Measurements from ENCODE around the gene MTHFD2L. TPM values are rescaled to one million over a fixed set of nuclear protein-coding genes. Genes with fewer than 3 reads are reported as not detected.

MTHFD2L gene
- total RNA-seq, 1 experiment from 2014 or later = 9.4 TPM

DNA sequence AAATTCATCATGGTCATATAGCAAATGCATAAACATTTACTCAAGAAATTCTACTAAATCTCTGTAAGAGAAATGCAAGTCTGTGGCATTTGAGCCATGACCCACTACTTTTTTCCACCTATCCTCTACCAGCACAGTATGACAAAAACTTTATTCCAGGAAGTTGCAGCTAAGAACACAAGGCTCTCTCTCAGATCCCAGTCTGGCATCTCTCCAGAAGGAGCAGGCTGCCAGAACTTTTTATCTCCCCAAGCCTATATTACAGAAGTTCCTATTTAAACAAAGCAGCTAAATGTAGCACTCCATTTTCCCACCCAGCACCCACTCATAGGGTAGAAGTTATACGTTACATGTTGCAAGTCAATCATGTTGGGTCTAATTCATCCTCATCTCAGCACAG, 101.0 kb downstream of the MTHFD2L start:
- no peaks in the 10 kb centered on the region for H3K27me3 Mint-ChIP-seq (ENCODE audit: low read depth)
- no peaks in the 10 kb centered on the region for H3K4me1 Mint-ChIP-seq
- no peak for DNase-seq (ENCODE audit: low spot score)
- no peaks in the 10 kb centered on the region for H3K36me3 Mint-ChIP-seq
- ChIA-PET CTCF (no interaction called here), POLR2A (no interaction called here)
- no peak for ATAC-seq
- TF ChIP-seq JUN (CRISPR knock-in tag; IDR thresholded peaks at IDR 0.05) (no peak), TEAD1 (CRISPR knock-in tag; IDR thresholded peaks at IDR 0.05) (no peak), RELA (CRISPR knock-in tag; IDR thresholded peaks at IDR 0.05; ENCODE audit: borderline replicate concordance) (no peak), ZNF219 (CRISPR knock-in tag; IDR thresholded peaks at IDR 0.05; ENCODE audit: borderline replicate concordance) (no peak), PRRX2 (CRISPR knock-in tag; IDR thresholded peaks at IDR 0.05) (no peak), ZNF423 (CRISPR knock-in tag; IDR thresholded peaks at IDR 0.05) (no peak), ZNF671 (CRISPR knock-in tag; IDR thresholded peaks at IDR 0.05) (no peak), GABPB1 (CRISPR knock-in tag; IDR thresholded peaks at IDR 0.05) (no peak), ZNF121 (CRISPR knock-in tag; IDR thresholded peaks at IDR 0.05) (no peak), ZNF416 (CRISPR knock-in tag; IDR thresholded peaks at IDR 0.05) (no peak), NR1H2 (CRISPR knock-in tag; IDR thresholded peaks at IDR 0.05) (no peak), EMX1 (CRISPR knock-in tag; IDR thresholded peaks at IDR 0.05) (no peak), CBFB (CRISPR knock-in tag; IDR thresholded peaks at IDR 0.05; ENCODE audit: low read depth) (no peak)
- TF ChIP-seq, protein P1, sequence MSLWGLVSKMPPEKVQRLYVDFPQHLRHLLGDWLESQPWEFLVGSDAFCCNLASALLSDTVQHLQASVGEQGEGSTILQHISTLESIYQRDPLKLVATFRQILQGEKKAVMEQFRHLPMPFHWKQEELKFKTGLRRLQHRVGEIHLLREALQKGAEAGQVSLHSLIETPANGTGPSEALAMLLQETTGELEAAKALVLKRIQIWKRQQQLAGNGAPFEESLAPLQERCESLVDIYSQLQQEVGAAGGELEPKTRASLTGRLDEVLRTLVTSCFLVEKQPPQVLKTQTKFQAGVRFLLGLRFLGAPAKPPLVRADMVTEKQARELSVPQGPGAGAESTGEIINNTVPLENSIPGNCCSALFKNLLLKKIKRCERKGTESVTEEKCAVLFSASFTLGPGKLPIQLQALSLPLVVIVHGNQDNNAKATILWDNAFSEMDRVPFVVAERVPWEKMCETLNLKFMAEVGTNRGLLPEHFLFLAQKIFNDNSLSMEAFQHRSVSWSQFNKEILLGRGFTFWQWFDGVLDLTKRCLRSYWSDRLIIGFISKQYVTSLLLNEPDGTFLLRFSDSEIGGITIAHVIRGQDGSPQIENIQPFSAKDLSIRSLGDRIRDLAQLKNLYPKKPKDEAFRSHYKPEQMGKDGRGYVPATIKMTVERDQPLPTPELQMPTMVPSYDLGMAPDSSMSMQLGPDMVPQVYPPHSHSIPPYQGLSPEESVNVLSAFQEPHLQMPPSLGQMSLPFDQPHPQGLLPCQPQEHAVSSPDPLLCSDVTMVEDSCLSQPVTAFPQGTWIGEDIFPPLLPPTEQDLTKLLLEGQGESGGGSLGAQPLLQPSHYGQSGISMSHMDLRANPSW (CRISPR knock-in tag; conservative IDR thresholded peaks at IDR 0.05; ENCODE audit: low read depth) = no peak
- TF ChIP-seq, protein P2, sequence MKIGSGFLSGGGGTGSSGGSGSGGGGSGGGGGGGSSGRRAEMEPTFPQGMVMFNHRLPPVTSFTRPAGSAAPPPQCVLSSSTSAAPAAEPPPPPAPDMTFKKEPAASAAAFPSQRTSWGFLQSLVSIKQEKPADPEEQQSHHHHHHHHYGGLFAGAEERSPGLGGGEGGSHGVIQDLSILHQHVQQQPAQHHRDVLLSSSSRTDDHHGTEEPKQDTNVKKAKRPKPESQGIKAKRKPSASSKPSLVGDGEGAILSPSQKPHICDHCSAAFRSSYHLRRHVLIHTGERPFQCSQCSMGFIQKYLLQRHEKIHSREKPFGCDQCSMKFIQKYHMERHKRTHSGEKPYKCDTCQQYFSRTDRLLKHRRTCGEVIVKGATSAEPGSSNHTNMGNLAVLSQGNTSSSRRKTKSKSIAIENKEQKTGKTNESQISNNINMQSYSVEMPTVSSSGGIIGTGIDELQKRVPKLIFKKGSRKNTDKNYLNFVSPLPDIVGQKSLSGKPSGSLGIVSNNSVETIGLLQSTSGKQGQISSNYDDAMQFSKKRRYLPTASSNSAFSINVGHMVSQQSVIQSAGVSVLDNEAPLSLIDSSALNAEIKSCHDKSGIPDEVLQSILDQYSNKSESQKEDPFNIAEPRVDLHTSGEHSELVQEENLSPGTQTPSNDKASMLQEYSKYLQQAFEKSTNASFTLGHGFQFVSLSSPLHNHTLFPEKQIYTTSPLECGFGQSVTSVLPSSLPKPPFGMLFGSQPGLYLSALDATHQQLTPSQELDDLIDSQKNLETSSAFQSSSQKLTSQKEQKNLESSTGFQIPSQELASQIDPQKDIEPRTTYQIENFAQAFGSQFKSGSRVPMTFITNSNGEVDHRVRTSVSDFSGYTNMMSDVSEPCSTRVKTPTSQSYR (CRISPR knock-in tag; IDR thresholded peaks at IDR 0.05) = no peak
- TF ChIP-seq, protein P3, sequence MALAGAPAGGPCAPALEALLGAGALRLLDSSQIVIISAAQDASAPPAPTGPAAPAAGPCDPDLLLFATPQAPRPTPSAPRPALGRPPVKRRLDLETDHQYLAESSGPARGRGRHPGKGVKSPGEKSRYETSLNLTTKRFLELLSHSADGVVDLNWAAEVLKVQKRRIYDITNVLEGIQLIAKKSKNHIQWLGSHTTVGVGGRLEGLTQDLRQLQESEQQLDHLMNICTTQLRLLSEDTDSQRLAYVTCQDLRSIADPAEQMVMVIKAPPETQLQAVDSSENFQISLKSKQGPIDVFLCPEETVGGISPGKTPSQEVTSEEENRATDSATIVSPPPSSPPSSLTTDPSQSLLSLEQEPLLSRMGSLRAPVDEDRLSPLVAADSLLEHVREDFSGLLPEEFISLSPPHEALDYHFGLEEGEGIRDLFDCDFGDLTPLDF (CRISPR knock-in tag; IDR thresholded peaks at IDR 0.05) = no peak
- TF ChIP-seq, protein P4, sequence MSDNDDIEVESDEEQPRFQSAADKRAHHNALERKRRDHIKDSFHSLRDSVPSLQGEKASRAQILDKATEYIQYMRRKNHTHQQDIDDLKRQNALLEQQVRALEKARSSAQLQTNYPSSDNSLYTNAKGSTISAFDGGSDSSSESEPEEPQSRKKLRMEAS (CRISPR knock-in tag; IDR thresholded peaks at IDR 0.05) = no peak
- H3K27ac Mint-ChIP-seq = no peak overlapping the region
- no peaks in the 10 kb centered on the region for H3K9me3 Mint-ChIP-seq
- no peak overlapping the region for H3K4me3 Mint-ChIP-seq

DNA sequence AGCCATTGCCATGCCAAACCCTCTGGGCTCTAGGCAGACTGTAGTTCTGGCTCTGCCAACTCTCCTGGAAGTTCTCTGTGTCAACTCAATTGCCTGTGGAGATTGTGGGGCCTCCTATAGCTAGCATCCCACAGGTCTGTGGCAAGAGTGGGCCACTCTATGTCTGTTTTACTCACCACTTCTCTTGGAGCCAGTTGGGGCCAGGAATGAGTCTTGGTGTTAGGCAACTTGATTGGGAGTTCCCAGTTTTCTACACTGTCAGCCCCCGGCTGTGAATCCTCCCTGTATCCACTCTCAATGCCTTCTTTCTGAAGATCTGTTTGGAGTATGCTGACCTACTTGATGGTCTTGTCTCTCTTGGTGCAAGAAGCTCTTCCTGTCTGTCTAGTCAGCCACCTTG, 102.1 kb downstream of the MTHFD2L start:
- DNase-seq (ENCODE audit: low spot score) = no peak
- H3K27me3 Mint-ChIP-seq (ENCODE audit: low read depth) = no peaks in the 10 kb centered on the region
- H3K36me3 Mint-ChIP-seq = no peaks in the 10 kb centered on the region
- H3K27ac Mint-ChIP-seq = no peak overlapping the region
- no peak for TF ChIP-seq HMGA2 (CRISPR knock-in tag; IDR thresholded peaks at IDR 0.05)
- TF ChIP-seq NR1H2 (CRISPR knock-in tag; IDR thresholded peaks at IDR 0.05) = no peak
- no peak for TF ChIP-seq GABPB1 (CRISPR knock-in tag; IDR thresholded peaks at IDR 0.05)
- no peaks in the 10 kb centered on the region for H3K4me1 Mint-ChIP-seq
- POLR2A ChIA-PET = no interaction called here
- no peaks in the 10 kb centered on the region for H3K9me3 Mint-ChIP-seq
- H3K4me3 Mint-ChIP-seq = no peak overlapping the region
- CTCF ChIA-PET = no interaction called here
- ATAC-seq = no peak

DNA sequence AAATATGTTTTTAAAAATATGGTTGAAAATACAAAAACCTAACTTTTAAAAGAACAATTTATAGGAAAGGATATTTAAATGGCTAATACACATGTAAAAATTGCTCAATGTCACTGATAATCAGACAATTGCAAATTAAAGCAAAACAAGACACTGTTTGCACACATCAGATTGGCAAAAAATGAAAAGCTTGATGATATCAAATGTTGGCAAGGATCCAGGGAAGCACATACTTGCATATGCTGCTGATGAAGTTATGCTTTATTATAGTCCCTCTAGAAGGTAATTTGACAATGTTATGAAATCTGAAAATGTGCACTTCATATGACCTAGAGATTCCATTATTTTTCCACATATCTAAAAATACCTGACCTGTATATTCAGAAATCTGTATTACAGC, 104.6 kb downstream of the MTHFD2L start:
- ATAC-seq (no peak), DNase-seq (ENCODE audit: low spot score) (no peak)
- Mint-ChIP-seq H3K27me3 (ENCODE audit: low read depth) (no peaks in the 10 kb centered on the region), H3K27ac (no peak overlapping the region), H3K4me1 (no peaks in the 10 kb centered on the region), H3K9me3 (no peaks in the 10 kb centered on the region), H3K36me3 (no peaks in the 10 kb centered on the region), H3K4me3 (no peak overlapping the region)
- POLR2A ChIA-PET = no interaction called here
- CTCF ChIA-PET = no interaction called here
- TF ChIP-seq, protein P5, sequence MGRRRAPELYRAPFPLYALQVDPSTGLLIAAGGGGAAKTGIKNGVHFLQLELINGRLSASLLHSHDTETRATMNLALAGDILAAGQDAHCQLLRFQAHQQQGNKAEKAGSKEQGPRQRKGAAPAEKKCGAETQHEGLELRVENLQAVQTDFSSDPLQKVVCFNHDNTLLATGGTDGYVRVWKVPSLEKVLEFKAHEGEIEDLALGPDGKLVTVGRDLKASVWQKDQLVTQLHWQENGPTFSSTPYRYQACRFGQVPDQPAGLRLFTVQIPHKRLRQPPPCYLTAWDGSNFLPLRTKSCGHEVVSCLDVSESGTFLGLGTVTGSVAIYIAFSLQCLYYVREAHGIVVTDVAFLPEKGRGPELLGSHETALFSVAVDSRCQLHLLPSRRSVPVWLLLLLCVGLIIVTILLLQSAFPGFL (CRISPR knock-in tag; IDR thresholded peaks at IDR 0.05; ENCODE audit: borderline replicate concordance) = no peak
- TF ChIP-seq, protein P6, sequence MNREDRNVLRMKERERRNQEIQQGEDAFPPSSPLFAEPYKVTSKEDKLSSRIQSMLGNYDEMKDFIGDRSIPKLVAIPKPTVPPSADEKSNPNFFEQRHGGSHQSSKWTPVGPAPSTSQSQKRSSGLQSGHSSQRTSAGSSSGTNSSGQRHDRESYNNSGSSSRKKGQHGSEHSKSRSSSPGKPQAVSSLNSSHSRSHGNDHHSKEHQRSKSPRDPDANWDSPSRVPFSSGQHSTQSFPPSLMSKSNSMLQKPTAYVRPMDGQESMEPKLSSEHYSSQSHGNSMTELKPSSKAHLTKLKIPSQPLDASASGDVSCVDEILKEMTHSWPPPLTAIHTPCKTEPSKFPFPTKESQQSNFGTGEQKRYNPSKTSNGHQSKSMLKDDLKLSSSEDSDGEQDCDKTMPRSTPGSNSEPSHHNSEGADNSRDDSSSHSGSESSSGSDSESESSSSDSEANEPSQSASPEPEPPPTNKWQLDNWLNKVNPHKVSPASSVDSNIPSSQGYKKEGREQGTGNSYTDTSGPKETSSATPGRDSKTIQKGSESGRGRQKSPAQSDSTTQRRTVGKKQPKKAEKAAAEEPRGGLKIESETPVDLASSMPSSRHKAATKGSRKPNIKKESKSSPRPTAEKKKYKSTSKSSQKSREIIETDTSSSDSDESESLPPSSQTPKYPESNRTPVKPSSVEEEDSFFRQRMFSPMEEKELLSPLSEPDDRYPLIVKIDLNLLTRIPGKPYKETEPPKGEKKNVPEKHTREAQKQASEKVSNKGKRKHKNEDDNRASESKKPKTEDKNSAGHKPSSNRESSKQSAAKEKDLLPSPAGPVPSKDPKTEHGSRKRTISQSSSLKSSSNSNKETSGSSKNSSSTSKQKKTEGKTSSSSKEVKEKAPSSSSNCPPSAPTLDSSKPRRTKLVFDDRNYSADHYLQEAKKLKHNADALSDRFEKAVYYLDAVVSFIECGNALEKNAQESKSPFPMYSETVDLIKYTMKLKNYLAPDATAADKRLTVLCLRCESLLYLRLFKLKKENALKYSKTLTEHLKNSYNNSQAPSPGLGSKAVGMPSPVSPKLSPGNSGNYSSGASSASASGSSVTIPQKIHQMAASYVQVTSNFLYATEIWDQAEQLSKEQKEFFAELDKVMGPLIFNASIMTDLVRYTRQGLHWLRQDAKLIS (CRISPR knock-in tag; IDR thresholded peaks at IDR 0.05; ENCODE audit: borderline replicate concordance) = no peak
- TF ChIP-seq, protein P7, sequence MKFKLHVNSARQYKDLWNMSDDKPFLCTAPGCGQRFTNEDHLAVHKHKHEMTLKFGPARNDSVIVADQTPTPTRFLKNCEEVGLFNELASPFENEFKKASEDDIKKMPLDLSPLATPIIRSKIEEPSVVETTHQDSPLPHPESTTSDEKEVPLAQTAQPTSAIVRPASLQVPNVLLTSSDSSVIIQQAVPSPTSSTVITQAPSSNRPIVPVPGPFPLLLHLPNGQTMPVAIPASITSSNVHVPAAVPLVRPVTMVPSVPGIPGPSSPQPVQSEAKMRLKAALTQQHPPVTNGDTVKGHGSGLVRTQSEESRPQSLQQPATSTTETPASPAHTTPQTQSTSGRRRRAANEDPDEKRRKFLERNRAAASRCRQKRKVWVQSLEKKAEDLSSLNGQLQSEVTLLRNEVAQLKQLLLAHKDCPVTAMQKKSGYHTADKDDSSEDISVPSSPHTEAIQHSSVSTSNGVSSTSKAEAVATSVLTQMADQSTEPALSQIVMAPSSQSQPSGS (CRISPR knock-in tag; IDR thresholded peaks at IDR 0.05; ENCODE audit: borderline replicate concordance, low read depth) = no peak
